SK-N-SH treated with all-trans-retinoic acid at 6 μM for 48 hours (cell line): ENCODE data around the gene ZFYVE27.

ENCODE experiments used
- ATAC-seq: fragments of 200-7000 bp; cut with Tn5 transposase; 3 replicates; pipeline ENCODE4 v1.9.1; 2020; ENCODE audit warnings: mild to moderate bottlenecking, moderate library complexity
- ARNTL ChIP-seq: fragments of 450-650 bp; formaldehyde crosslinking; IDR thresholded peaks from 2 replicates; pipeline ENCODE4 v1.5.0; 2020; ENCODE audit warnings: low read depth, mild to moderate bottlenecking, moderate library complexity, borderline replicate concordance
- BACH2 ChIP-seq: fragments of 250-450 bp; sonication (Bioruptor Pico); IDR thresholded peaks from 2 replicates; pipeline ENCODE4 v1.9.0; 2021; ENCODE audit warnings: mild to moderate bottlenecking, borderline replicate concordance
- CSDC2 ChIP-seq: fragments of 250-450 bp; sonication (Bioruptor Pico); IDR thresholded peaks from 2 replicates; pipeline ENCODE4 v1.5.0; 2020; ENCODE audit warnings: mild to moderate bottlenecking, moderate library complexity
- ESRRG ChIP-seq: fragments of 250-450 bp; sonication (Bioruptor Pico); IDR thresholded peaks from 2 replicates; pipeline ENCODE4 v1.6.1; 2021; ENCODE audit warnings: mild to moderate bottlenecking
- GLIS3 ChIP-seq: fragments of 250-450 bp; sonication (Bioruptor Pico); IDR thresholded peaks from 2 replicates; pipeline ENCODE4 v1.5.0; 2020; ENCODE audit warnings: mild to moderate bottlenecking, moderate library complexity
- ISL1 ChIP-seq: fragments of 250-450 bp; sonication (Bioruptor Pico); IDR thresholded peaks from 2 replicates; pipeline ENCODE4 v2.1.2; 2022; ENCODE audit warnings: mild to moderate bottlenecking, moderate library complexity
- PPARA ChIP-seq: fragments of 250-450 bp; sonication (Bioruptor Pico); IDR thresholded peaks from 2 replicates; pipeline ENCODE4 v1.5.0; 2020; ENCODE audit warnings: mild to moderate bottlenecking, borderline replicate concordance
- SNAI2 ChIP-seq: fragments of 250-450 bp; sonication (Bioruptor Pico); IDR thresholded peaks from 2 replicates; pipeline ENCODE4 v1.5.0; 2020; ENCODE audit warnings: mild to moderate bottlenecking, moderate library complexity
- TCF4 ChIP-seq: fragments of 250-450 bp; sonication (Bioruptor Pico); IDR thresholded peaks from 2 replicates; pipeline ENCODE4 v1.8.0; 2021; ENCODE audit warnings: mild to moderate bottlenecking, moderate library complexity, borderline replicate concordance
- TOX ChIP-seq: fragments of 250-450 bp; sonication (Bioruptor Pico); IDR thresholded peaks from 2 replicates; pipeline ENCODE4 v1.8.0; 2021; ENCODE audit warnings: mild to moderate bottlenecking, moderate library complexity, borderline replicate concordance
- ZC3H10 ChIP-seq: fragments of 250-450 bp; sonication (Bioruptor Pico); IDR thresholded peaks from 2 replicates; pipeline ENCODE4 v1.5.1; 2021; ENCODE audit warnings: mild to moderate bottlenecking, moderate library complexity
- ZFP3 ChIP-seq: fragments of 250-450 bp; sonication (Bioruptor Pico); IDR thresholded peaks from 2 replicates; pipeline ENCODE4 v1.5.0; 2020; ENCODE audit warnings: mild to moderate bottlenecking, moderate library complexity
- ZNF565 ChIP-seq: fragments of 450-650 bp; formaldehyde crosslinking; conservative IDR thresholded peaks from 2 replicates; pipeline ENCODE4 v1.5.0; 2020; ENCODE audit warnings: low read depth, mild to moderate bottlenecking, moderate library complexity
- ZNF70 ChIP-seq: fragments of 450-650 bp; formaldehyde crosslinking; IDR thresholded peaks from 2 replicates; pipeline ENCODE4 v1.5.0; 2020; ENCODE audit warnings: mild to moderate bottlenecking, moderate library complexity
- ZNF8 ChIP-seq: fragments of 450-650 bp; formaldehyde crosslinking; IDR thresholded peaks from 2 replicates; pipeline ENCODE4 v1.5.0; 2020; ENCODE audit warnings: mild to moderate bottlenecking, moderate library complexity
- TF ChIP-seq, protein P1 (sequence below): fragments of 250-450 bp; sonication (Bioruptor Pico); IDR thresholded peaks from 2 replicates; pipeline ENCODE4 v1.5.0; 2020; ENCODE audit warnings: mild to moderate bottlenecking, moderate library complexity
- TF ChIP-seq, protein P2 (sequence below): fragments of 250-450 bp; sonication (Bioruptor Pico); IDR thresholded peaks from 2 replicates; pipeline ENCODE4 v1.8.0; 2020; ENCODE audit warnings: mild to moderate bottlenecking, moderate library complexity, borderline replicate concordance
- TF ChIP-seq, protein P3 (sequence below): fragments of 250-450 bp; sonication (Bioruptor Pico); IDR thresholded peaks from 2 replicates; pipeline ENCODE4 v1.8.0; 2021; ENCODE audit warnings: low read depth, mild to moderate bottlenecking, moderate library complexity, borderline replicate concordance
- TF ChIP-seq, protein P4 (sequence below): fragments of 250-450 bp; sonication (Bioruptor Pico); IDR thresholded peaks from 2 replicates; pipeline ENCODE4 v1.5.1; 2021; ENCODE audit warnings: mild to moderate bottlenecking, moderate library complexity

ZFYVE27 gene

DNA sequence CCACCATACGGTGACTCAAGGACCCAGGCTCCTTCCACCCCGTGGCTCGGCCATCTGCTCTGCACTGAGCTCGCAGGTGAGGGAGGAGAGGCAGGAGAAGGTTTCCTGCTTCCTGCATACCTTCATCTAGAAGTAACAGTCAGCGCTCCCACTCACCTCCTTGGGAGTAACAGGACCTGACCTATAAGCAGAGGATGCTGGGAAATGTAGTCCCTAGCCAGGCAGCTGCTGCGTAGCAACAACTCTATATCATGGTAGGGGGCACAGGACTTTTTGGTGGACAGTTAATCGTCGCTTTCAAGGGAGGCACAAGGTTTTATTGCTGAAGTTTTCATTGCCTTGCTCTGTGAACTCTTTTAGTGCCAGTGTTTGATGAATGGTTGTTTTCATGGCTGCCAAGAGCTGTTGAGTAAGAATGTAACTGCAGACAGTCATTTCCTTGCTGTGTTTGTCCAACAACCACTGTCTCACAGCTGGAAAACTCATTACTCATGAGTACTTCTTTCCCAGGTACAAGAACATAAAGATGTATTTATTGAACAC, 10.2 kb upstream of the ZFYVE27 start:
- TF ChIP-seq ZNF565 (CRISPR knock-in tag) (no peak), PPARA (no peak)
- ATAC-seq: no peak

DNA sequence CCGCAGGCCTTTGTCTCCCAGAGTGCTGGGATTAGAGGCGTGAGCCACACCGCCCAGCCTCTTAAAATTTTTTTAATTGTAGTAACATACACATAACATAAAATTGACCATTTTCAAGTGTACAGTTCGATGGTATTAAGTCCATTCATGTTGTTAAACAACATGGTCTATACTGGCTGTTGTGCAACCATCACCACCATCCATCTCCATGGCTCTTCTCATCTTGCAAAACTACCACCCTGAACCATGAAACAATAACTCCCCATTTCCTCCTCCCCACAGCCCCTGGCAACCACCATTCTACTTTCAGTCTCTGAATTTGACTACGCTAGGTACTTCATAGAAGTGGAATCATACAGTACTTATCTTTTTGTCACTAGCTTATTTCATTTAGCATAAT, 7.9 kb upstream of the ZFYVE27 start:
- no peak for ATAC-seq
- TF ChIP-seq, protein P1, sequence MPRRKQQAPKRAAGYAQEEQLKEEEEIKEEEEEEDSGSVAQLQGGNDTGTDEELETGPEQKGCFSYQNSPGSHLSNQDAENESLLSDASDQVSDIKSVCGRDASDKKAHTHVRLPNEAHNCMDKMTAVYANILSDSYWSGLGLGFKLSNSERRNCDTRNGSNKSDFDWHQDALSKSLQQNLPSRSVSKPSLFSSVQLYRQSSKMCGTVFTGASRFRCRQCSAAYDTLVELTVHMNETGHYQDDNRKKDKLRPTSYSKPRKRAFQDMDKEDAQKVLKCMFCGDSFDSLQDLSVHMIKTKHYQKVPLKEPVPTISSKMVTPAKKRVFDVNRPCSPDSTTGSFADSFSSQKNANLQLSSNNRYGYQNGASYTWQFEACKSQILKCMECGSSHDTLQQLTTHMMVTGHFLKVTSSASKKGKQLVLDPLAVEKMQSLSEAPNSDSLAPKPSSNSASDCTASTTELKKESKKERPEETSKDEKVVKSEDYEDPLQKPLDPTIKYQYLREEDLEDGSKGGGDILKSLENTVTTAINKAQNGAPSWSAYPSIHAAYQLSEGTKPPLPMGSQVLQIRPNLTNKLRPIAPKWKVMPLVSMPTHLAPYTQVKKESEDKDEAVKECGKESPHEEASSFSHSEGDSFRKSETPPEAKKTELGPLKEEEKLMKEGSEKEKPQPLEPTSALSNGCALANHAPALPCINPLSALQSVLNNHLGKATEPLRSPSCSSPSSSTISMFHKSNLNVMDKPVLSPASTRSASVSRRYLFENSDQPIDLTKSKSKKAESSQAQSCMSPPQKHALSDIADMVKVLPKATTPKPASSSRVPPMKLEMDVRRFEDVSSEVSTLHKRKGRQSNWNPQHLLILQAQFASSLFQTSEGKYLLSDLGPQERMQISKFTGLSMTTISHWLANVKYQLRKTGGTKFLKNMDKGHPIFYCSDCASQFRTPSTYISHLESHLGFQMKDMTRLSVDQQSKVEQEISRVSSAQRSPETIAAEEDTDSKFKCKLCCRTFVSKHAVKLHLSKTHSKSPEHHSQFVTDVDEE (CRISPR knock-in tag): no peak
- TF ChIP-seq ARNTL (CRISPR knock-in tag) (no peak), ZNF70 (no peak), TOX (CRISPR knock-in tag) (no peak), ZNF565 (CRISPR knock-in tag) (no peak)
- TF ChIP-seq, protein P2, sequence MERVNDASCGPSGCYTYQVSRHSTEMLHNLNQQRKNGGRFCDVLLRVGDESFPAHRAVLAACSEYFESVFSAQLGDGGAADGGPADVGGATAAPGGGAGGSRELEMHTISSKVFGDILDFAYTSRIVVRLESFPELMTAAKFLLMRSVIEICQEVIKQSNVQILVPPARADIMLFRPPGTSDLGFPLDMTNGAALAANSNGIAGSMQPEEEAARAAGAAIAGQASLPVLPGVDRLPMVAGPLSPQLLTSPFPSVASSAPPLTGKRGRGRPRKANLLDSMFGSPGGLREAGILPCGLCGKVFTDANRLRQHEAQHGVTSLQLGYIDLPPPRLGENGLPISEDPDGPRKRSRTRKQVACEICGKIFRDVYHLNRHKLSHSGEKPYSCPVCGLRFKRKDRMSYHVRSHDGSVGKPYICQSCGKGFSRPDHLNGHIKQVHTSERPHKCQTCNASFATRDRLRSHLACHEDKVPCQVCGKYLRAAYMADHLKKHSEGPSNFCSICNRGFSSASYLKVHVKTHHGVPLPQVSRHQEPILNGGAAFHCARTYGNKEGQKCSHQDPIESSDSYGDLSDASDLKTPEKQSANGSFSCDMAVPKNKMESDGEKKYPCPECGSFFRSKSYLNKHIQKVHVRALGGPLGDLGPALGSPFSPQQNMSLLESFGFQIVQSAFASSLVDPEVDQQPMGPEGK (CRISPR knock-in tag): no peak
- TF ChIP-seq, protein P3, sequence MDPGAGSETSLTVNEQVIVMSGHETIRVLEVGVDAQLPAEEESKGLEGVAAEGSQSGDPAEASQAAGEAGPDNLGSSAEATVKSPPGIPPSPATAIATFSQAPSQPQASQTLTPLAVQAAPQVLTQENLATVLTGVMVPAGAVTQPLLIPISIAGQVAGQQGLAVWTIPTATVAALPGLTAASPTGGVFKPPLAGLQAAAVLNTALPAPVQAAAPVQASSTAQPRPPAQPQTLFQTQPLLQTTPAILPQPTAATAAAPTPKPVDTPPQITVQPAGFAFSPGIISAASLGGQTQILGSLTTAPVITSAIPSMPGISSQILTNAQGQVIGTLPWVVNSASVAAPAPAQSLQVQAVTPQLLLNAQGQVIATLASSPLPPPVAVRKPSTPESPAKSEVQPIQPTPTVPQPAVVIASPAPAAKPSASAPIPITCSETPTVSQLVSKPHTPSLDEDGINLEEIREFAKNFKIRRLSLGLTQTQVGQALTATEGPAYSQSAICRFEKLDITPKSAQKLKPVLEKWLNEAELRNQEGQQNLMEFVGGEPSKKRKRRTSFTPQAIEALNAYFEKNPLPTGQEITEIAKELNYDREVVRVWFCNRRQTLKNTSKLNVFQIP (CRISPR knock-in tag): no peak
- TF ChIP-seq, all 23 proteins: peak for 0

DNA sequence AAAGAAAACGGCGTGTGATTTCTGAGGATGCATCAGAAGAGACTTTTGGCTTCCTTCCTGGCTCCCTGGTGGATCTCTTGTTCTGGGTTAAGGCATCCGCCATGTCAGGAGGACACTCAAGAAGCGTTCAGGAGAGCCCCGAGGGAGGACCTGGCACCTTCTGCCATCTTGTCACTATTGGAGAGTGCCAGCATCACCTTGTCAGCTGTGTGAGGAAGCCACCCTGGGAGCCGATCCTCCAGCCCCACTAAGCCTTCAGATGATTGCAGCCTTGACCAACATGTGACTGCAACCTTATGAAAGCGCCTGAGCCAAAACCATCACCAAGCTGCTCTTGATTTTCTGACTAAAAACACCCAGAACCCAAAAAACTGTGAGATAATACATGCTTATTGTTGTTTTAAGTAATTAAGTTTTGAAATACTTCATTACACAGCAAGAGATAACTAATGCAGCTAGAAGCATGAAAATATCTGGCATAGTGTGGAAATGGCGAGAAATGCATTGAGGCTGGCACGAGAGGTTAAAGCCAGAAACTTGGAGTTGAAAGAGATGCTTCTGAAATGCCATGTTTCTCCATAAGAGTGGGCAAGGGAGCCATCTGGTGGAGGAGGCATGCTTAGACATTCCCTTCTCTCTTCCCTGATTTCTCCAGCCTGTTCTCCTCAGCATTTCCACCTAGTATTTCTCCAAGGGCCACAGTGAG, 5.4 kb upstream of the ZFYVE27 start:
- TF ChIP-seq ARNTL (CRISPR knock-in tag) (no peak), GLIS3 (CRISPR knock-in tag) (no peak)
- TF ChIP-seq, all 23 proteins: peak for 0
- ATAC-seq: peak; percentile 94

DNA sequence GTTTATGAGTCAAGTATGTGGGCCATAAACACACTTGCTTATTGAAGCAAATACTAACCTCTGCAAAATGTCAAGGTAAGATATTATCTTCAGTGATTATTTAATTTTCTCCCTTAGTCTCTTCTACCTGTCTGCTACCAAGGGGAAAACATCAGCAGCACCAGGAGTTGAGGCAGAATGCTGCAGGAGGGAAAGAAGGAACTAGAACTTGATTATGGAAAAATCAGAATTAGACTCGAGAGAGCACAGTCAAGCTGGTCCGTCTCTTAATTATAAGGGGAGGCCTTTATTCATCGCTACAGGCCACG, 4.9 kb upstream of the ZFYVE27 start:
- TF ChIP-seq ZNF8 (CRISPR knock-in tag) (no peak), CSDC2 (no peak), ZFP3 (no peak), ZNF70 (no peak), TCF4 (CRISPR knock-in tag) (no peak), ISL1 (CRISPR knock-in tag) (no peak)
- no peak for ATAC-seq

DNA sequence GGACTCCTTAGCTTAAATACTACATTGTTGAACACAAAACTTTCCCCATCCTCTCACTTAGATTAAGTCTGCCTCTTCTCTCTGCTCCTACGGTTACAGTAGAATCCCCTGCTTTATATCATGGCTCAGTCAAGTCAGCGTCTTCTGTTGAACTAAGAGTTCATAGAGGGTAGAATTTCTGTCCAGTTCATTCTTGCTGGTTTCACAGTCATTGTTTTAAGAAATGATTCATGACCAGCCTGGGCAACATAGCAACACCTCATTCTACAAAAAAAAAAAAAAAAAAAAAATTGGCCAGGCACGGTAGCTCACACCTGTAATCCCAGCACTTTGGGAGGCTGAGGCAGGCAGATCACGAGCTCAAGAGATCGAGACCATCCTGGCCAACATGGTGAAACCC, 3.7 kb upstream of the ZFYVE27 start:
- ATAC-seq: no peak
- TF ChIP-seq, protein P3 (CRISPR knock-in tag): no peak
- no peak for TF ChIP-seq ZFP3
- TF ChIP-seq SNAI2 (CRISPR knock-in tag): no peak
- TF ChIP-seq, protein P4, sequence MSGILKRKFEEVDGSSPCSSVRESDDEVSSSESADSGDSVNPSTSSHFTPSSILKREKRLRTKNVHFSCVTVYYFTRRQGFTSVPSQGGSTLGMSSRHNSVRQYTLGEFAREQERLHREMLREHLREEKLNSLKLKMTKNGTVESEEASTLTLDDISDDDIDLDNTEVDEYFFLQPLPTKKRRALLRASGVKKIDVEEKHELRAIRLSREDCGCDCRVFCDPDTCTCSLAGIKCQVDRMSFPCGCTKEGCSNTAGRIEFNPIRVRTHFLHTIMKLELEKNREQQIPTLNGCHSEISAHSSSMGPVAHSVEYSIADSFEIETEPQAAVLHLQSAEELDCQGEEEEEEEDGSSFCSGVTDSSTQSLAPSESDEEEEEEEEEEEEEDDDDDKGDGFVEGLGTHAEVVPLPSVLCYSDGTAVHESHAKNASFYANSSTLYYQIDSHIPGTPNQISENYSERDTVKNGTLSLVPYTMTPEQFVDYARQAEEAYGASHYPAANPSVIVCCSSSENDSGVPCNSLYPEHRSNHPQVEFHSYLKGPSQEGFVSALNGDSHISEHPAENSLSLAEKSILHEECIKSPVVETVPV (CRISPR knock-in tag): no peak
- no peak for TF ChIP-seq ZNF565 (CRISPR knock-in tag)
- TF ChIP-seq ESRRG (CRISPR knock-in tag): no peak
- TF ChIP-seq BACH2 (CRISPR knock-in tag): no peak
- TF ChIP-seq ZNF8 (CRISPR knock-in tag): no peak
- no peak for TF ChIP-seq TOX (CRISPR knock-in tag)
- TF ChIP-seq, protein P2 (CRISPR knock-in tag): no peak
- TF ChIP-seq ARNTL (CRISPR knock-in tag): no peak
- no peak for TF ChIP-seq ZC3H10 (CRISPR knock-in tag)
